A673 (cell line): ENCODE measurements around the gene ASB16. TPM values are rescaled to one million over a fixed set of nuclear protein-coding genes. Genes with fewer than 3 reads are reported as not detected.

Source experiments
- BruUV-seq: library from RNA; stranded (reverse); fragments of 400-500 nt; replicated peaks from 2 replicates; lab custom pipeline; 2021; lab: Mats Ljungman, UMichigan
- CTCF ChIA-PET: fragments of 300-600 bp; sonication (Branson Sonifier 250); formaldehyde crosslinking; loops from one replicate; lab custom pipeline; 2022; ENCODE audit warnings: antibody characterized with exemption; lab: Charles Lee
- POLR2A ChIA-PET: fragments of 300-600 bp; sonication (Branson Sonifier 250); formaldehyde crosslinking; loops from one replicate; lab custom pipeline; 2022; ENCODE audit warnings: antibody characterized with exemption; ENCODE audit not compliant: low non-redundant PET; lab: Charles Lee
- DNase-seq: peaks from one replicate; pipeline ENCODE4 v3.0.0-alpha.2; 2015; ENCODE audit warnings: low spot score
- H3K27ac ChIP-seq: fragments of 200-600 bp; sonication (generic); 2 replicates; pipeline ENCODE4 v1.5.1; 2016; ENCODE audit warnings: mixed run types, low read depth, mild to moderate bottlenecking, mixed read lengths, antibody characterized with exemption, low read length; ENCODE audit not compliant: poor library complexity, severe bottlenecking
- H3K27me3 ChIP-seq: fragments of 200-600 bp; sonication (generic); replicated peaks from 2 replicates; pipeline ENCODE4 v1.6.1; 2017; ENCODE audit warnings: mixed run types, low read depth, mild to moderate bottlenecking, mixed read lengths, antibody characterized with exemption, low read length; ENCODE audit not compliant: insufficient read depth, poor library complexity
- H3K36me3 ChIP-seq: fragments of 200-600 bp; sonication (generic); 2 replicates; pipeline ENCODE4 v1.6.1; 2016; ENCODE audit warnings: mixed run types, mild to moderate bottlenecking, mixed read lengths, antibody characterized with exemption, low read length; ENCODE audit not compliant: insufficient read depth, poor library complexity, severe bottlenecking
- H3K4me1 ChIP-seq: fragments of 200-600 bp; sonication (generic); 2 replicates; pipeline ENCODE4 v1.6.1; 2017; ENCODE audit warnings: mixed run types, mild to moderate bottlenecking, mixed read lengths, antibody characterized with exemption, low read length; ENCODE audit not compliant: insufficient read depth, poor library complexity, severe bottlenecking
- H3K4me3 ChIP-seq: fragments of 200-600 bp; sonication (generic); 2 replicates; pipeline ENCODE4 v1.5.1; 2016; ENCODE audit warnings: low read depth, mixed run types, mild to moderate bottlenecking, mixed read lengths, low read length; ENCODE audit not compliant: poor library complexity, severe bottlenecking
- H3K9me3 ChIP-seq: fragments of 200-600 bp; sonication (generic); 2 replicates; pipeline ENCODE4 v1.6.1; 2016; ENCODE audit warnings: mixed run types, low read depth, mild to moderate bottlenecking, mixed read lengths, antibody characterized with exemption, low read length; ENCODE audit not compliant: poor library complexity, severe bottlenecking
- CTCF ChIP-seq: fragments of 300-800, 200-600 bp; sonication (generic); conservative IDR thresholded peaks from 2 replicates; pipeline ENCODE4 v1.5.1; 2017; ENCODE audit warnings: low read depth, mild to moderate bottlenecking, antibody characterized with exemption, low read length, moderate library complexity, mixed read lengths
- EZH2 ChIP-seq: fragments of 200-600 bp; sonication (generic); IDR thresholded peaks from 2 replicates; pipeline ENCODE4 v1.6.1; 2017; ENCODE audit warnings: borderline replicate concordance, low read depth, mild to moderate bottlenecking, mixed read lengths, antibody characterized with exemption, low read length; ENCODE audit not compliant: poor library complexity, severe bottlenecking
- intact Hi-C: fragments of 100-400 bp; cut with micrococcal nuclease; formaldehyde crosslinking; loops from one replicate; pipeline ENCODE4 v1.10.0; 2022; ENCODE audit not compliant: unreplicated experiment
- total RNA-seq: library from RNA; stranded (reverse); gene quantifications from 2 replicates; pipeline ENCODE4 v1.2.3, GENCODE V29; 2021

ASB16 gene
- total RNA-seq, 1 experiment from 2014 or later: 0.17 TPM

- intact Hi-C loops: no loop called here
- Histone ChIP-seq H3K4me3 (peak overlapping the region; percentile 65), H3K4me1 (no peaks in the 10 kb centered on the region), H3K9me3 (no peaks in the 10 kb centered on the region), H3K36me3 (peaks cover 29% of the 10 kb centered on the region), H3K27ac (peak overlapping the region; percentile 84), H3K27me3 (no peaks in the 10 kb centered on the region)
- POLR2A ChIA-PET: no interaction called here
- peak; percentile 47 for DNase-seq
- BruUV-seq: no TSS peak
- CTCF ChIA-PET: no interaction called here
- no peak for TF ChIP-seq CTCF
- no peak for TF ChIP-seq EZH2
These were observed 27.6 kb downstream of the ASB16 start for GRCh38 chr17:44197980-44198720.

- BruUV-seq: no TSS peak
- POLR2A ChIA-PET: no interaction called here
- Histone ChIP-seq H3K4me3 (peak overlapping the region; percentile 65), H3K9me3 (no peaks in the 10 kb centered on the region), H3K36me3 (peaks cover 25% of the 10 kb centered on the region), H3K27me3 (no peaks in the 10 kb centered on the region), H3K27ac (peak overlapping the region; percentile 84), H3K4me1 (no peaks in the 10 kb centered on the region)
- no peak for TF ChIP-seq EZH2
- TF ChIP-seq CTCF: no peak
- intact Hi-C loops: no loop called here
- peak; percentile 37 for DNase-seq
- CTCF ChIA-PET: no interaction called here
These were observed 28.4 kb downstream of the ASB16 start for GRCh38 chr17:44198721-44199552.

- H3K27me3 ChIP-seq: no peaks in the 10 kb centered on the region
- ChIA-PET POLR2A (no interaction called here), CTCF (no interaction called here)
- H3K27ac ChIP-seq: peak within 1 kb of the TSS; percentile 84
- BruUV-seq: no TSS peak
- H3K4me1 ChIP-seq: no peaks in the 10 kb centered on the region
- no peak for TF ChIP-seq EZH2
- no peak for TF ChIP-seq CTCF
- DNase-seq: peak; percentile 96
- peaks cover 18% of the 10 kb centered on the region for H3K36me3 ChIP-seq
- H3K4me3 ChIP-seq: peak within 1 kb of the TSS; percentile 65
- intact Hi-C loops: no loop called here
- no peaks in the 10 kb centered on the region for H3K9me3 ChIP-seq
These were observed 29.3 kb downstream of the ASB16 start, which contains the start of gene ATXN7L3 for GRCh38 chr17:44199553-44200477. TSS of gene ATXN7L3 (minus strand) at chr17:44199884. CDS start at chr17:44198070, 1,814 bp downstream.
